ENCODE data around the gene LAMB1. TPM values are rescaled to one million over a fixed set of nuclear protein-coding genes. Genes with fewer than 3 reads are reported as not detected.
A peak's percentile ranks its signal among the peaks of the same experiment; 100 is the strongest.

Gene LAMB1
- total and polyA plus RNA-seq, 2 of the 13 experiments (the other 11 are each of a cell fraction or from before 2014, with no cell fraction given), result 109 to 124 TPM

DNA sequence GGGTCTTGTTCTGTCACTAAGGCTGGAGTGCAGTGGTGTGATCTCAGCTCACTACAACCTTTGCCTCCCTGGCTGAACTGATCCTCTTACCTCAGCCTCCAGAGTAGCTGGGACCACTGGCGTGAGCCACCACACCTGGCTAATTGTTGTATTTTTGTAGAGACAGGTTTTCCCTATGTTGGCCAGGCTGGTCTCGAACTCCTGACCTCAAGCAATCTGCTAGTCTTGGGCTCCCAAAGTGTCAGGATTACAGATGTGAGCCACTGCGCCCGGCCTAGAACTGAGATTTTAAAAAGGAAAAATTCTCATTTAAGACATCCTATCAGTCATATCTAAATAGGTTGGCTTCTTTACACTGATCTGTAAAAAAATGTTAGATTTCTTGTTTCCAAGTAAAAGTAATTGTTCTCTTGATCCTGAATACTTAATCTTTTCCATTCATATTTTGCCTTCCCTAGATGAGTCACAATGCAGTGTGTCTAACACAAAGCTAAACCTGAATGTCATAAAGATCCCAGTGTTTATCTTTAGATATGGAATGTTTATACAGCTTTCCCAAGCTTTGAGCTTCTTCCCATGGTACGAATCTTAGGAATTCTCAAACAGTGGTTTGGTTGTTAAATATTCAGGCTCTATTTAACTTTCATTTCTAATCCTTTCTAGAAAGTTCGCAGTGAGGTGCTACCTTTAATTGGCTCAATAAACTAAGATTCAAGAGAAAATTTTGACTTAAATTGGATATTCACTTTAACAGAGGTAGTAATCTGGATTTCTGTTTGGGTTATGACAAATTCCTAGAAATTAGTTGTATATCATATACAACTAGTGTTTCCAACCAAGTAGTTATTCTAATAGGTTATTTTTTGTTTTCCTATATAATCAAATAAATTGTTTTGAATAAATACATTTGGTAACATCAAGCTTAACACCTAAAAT lies 12.1 kb upstream of the LAMB1 start (continued):
- TF ChIP-seq, protein P1, sequence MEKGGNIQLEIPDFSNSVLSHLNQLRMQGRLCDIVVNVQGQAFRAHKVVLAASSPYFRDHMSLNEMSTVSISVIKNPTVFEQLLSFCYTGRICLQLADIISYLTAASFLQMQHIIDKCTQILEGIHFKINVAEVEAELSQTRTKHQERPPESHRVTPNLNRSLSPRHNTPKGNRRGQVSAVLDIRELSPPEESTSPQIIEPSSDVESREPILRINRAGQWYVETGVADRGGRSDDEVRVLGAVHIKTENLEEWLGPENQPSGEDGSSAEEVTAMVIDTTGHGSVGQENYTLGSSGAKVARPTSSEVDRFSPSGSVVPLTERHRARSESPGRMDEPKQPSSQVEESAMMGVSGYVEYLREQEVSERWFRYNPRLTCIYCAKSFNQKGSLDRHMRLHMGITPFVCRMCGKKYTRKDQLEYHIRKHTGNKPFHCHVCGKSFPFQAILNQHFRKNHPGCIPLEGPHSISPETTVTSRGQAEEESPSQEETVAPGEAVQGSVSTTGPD (CRISPR knock-in tag; IDR thresholded peaks at IDR 0.05), result no peak
- TF ChIP-seq HNRNPH1 (optimal IDR thresholded peaks at IDR 0.05; ENCODE audit: low read depth, low read length) (no peak), ZNF556 (CRISPR knock-in tag; IDR thresholded peaks at IDR 0.05; ENCODE audit: borderline replicate concordance) (no peak), MATR3 (CRISPR knock-in tag; IDR thresholded peaks at IDR 0.05) (no peak), PAWR (CRISPR knock-in tag; IDR thresholded peaks at IDR 0.05; ENCODE audit: borderline replicate concordance) (no peak), NR3C1 (CRISPR knock-in tag; IDR thresholded peaks at IDR 0.05) (no peak), ZMYM4 (CRISPR knock-in tag; IDR thresholded peaks at IDR 0.05) (peak; percentile 12; the same call in 1 of the 2 replicates), LCORL (IDR thresholded peaks at IDR 0.05) (no peak), LCORL (CRISPR knock-in tag; IDR thresholded peaks at IDR 0.05) (no peak), CAMTA2 (CRISPR knock-in tag; IDR thresholded peaks at IDR 0.05; ENCODE audit: borderline replicate concordance) (no peak), HCFC1 (IDR thresholded peaks at IDR 0.05; ENCODE audit: low read depth, low read length) (no peak), ZBTB20 (CRISPR knock-in tag; IDR thresholded peaks at IDR 0.05; ENCODE audit: borderline replicate concordance, low read depth) (no peak), GABPA (IDR thresholded peaks at IDR 0.05; ENCODE audit: low read depth, low read length) (no peak), GABPA (CRISPR knock-in tag; IDR thresholded peaks at IDR 0.05; ENCODE audit: low read depth) (peak; percentile 16; the same call in 1 of the 2 replicates), ZFP62 (CRISPR knock-in tag; IDR thresholded peaks at IDR 0.05) (no peak), EHMT2 (IDR thresholded peaks at IDR 0.05; ENCODE audit: borderline replicate concordance, low read depth, low read length) (no peak; the same call in 1 of the 2 replicates), ZNF530 (CRISPR knock-in tag; IDR thresholded peaks at IDR 0.05; ENCODE audit: low read depth) (no peak), ATRX (CRISPR knock-in tag; IDR thresholded peaks at IDR 0.05; ENCODE audit: borderline replicate concordance) (no peak), NR2F1 (CRISPR knock-in tag; IDR thresholded peaks at IDR 0.05) (no peak), HOXA5 (CRISPR knock-in tag; IDR thresholded peaks at IDR 0.05) (no peak), RCOR2 (CRISPR knock-in tag; IDR thresholded peaks at IDR 0.05) (peak; percentile 55; the same call in 1 of the 2 replicates), BCL6 (CRISPR knock-in tag; IDR thresholded peaks at IDR 0.05) (peak; percentile 99)
- TF ChIP-seq, protein P2, sequence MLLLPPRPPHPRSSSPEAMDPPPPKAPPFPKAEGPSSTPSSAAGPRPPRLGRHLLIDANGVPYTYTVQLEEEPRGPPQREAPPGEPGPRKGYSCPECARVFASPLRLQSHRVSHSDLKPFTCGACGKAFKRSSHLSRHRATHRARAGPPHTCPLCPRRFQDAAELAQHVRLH (CRISPR knock-in tag; IDR thresholded peaks at IDR 0.05; ENCODE audit: borderline replicate concordance, low read depth), result no peak
- TF ChIP-seq, protein P3, sequence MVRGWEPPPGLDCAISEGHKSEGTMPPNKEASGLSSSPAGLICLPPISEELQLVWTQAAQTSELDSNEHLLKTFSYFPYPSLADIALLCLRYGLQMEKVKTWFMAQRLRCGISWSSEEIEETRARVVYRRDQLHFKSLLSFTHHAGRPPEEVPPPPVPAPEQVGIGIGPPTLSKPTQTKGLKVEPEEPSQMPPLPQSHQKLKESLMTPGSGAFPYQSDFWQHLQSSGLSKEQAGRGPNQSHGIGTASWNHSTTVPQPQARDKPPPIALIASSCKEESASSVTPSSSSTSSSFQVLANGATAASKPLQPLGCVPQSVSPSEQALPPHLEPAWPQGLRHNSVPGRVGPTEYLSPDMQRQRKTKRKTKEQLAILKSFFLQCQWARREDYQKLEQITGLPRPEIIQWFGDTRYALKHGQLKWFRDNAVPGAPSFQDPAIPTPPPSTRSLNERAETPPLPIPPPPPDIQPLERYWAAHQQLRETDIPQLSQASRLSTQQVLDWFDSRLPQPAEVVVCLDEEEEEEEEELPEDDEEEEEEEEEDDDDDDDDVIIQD (CRISPR knock-in tag; IDR thresholded peaks at IDR 0.05; ENCODE audit: low read depth), result peak; percentile 61; the same call in 1 of the 2 replicates
- TF ChIP-seq, protein P4, sequence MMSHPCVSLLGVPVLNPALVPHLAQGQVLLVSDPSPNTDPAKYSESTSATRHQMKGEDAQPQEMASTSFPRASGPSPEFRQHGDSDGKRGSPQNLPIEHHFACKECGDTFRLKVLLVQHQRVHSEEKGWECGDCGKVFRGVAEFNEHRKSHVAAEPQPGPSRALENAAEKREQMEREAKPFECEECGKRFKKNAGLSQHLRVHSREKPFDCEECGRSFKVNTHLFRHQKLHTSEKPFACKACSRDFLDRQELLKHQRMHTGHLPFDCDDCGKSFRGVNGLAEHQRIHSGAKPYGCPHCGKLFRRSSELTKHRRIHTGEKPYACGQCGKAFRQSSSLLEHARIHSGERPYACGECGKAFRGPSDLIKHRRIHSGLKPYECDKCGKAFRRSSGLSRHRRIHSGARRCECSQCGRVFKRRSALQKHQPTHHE (CRISPR knock-in tag; IDR thresholded peaks at IDR 0.05; ENCODE audit: borderline replicate concordance), result no peak
- TF ChIP-seq, protein P5, sequence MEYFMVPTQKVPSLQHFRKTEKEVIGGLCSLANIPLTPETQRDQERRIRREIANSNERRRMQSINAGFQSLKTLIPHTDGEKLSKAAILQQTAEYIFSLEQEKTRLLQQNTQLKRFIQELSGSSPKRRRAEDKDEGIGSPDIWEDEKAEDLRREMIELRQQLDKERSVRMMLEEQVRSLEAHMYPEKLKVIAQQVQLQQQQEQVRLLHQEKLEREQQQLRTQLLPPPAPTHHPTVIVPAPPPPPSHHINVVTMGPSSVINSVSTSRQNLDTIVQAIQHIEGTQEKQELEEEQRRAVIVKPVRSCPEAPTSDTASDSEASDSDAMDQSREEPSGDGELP (IDR thresholded peaks at IDR 0.05; ENCODE audit: borderline replicate concordance, low read depth), result peak; percentile 34; the same call in 1 of the 2 replicates

Measured in HepG2 (cell line).